ELF-1 (cell line): Measurements from ENCODE around the gene KCNK7.
"Not testable (repeated sequence)": the region's sequence is repeated elsewhere in the genome, so short reads cannot be mapped to it uniquely, and the experiment has no call there.

ENCODE experiments used
- DNase-seq: peaks from one replicate; pipeline ENCODE4 v3.0.0-alpha.2; 2016; ENCODE audit warnings: low read depth, low spot score

Gene KCNK7

DNA sequence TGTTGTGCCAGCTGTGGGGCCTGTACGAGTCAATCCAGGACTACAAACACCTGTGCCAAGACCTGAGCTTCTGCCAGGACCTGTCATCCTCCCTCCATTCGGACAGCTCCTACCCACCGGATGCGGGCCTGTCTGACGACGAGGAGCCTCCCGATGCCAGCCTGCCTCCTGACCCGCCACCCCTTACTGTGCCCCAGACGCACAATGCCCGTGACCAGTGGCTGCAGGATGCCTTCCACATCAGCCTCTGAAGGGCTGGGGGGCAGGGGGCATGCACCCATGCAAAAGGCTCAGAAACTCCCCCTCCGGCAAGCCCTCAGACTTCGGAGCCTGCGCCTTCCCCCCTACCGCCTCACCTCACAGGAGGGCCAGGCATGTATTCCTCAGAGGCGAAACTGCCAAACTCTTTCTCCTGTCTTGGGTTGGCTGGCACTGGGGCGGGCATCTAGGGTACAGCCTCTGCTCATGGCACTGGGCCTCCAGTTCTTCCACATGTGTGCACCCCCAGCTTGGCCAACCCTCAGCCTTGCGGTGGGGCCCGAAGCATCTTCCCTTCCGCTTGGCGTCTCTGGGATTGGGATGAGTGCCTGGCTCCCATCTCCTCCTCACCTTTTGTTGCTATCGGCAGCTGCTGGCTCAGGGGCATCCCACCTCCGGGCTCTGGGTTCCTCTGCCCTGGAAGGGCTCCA, 22.1 kb downstream of the KCNK7 start:
- no peak for DNase-seq

DNA sequence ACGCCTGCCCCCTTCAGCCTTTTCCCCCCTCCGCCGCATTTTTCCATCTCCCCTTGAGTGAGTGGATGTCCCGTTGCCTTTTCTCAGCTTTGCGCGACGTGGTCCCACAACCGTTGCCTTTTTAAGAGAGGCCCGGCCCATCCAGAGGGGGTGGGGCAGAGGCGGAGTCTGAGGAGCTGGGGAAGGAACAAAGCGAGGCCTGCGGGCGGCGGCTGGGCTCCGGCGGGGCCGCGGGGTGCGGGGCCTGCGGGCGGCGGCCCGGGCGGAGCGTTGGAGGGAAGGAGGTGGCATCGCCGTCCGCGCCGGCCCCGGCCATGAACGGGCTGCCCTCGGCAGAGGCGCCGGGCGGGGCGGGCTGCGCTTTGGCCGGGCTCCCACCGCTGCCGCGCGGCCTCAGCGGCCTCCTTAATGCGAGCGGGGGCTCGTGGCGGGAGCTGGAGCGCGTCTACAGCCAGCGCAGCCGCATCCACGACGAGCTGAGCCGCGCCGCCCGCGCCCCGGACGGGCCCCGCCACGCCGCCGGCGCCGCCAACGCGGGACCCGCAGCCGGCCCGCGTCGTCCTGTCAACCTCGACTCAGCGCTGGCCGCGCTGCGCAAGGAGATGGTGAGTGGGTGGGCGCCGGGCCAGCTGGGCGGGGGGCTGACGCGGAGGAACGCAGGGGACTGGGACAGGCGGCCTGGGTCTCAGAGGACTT, 23.1 kb downstream of the KCNK7 start, which contains the start of gene FAM89B:
FAM89B (plus strand) TSS at position 183 of the 696 bp plus-strand sequence; CDS start at position 315, 132 bp downstream.
- peak; percentile 69 for DNase-seq

DNA sequence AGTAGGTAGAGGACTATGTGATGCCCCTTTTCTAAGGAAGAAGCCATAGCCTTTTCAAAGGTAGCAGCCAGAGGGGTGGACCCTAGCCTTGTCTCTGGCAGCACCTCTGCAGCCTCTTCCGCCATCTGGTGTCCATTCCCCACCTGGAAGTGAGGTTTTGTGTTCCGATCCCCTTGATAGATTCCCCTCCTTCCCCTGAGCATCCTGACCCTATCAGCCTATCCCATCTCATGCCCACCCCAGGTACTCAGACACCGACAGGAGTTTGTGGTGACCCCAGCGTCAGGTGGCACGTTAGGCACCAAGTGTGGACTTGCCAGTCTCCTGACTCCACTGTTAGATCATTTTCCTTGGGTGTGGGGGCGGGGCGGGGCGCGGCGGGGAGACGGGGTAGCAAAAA, 23.7 kb downstream of the KCNK7 start:
- peak; percentile 78 for DNase-seq

DNA sequence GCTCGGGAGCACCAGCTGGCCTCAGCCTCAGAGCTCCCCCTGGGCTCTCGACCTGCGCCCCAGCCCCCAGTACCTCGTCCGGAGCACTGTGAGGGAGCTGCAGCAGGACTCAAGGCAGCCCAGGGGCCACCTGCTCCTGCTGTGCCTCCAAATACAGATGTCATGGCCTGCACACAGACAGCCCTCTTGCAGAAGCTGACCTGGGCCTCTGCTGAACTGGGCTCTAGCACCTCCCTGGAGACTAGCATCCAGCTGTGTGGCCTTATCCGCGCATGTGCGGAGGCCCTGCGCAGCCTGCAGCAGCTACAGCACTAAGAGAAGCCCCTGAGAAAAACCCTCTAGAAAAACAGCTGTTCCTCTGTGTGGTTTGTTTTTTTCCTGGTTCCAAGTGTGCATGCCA, 24.2 kb downstream of the KCNK7 start:
- DNase-seq, result no peak

DNA sequence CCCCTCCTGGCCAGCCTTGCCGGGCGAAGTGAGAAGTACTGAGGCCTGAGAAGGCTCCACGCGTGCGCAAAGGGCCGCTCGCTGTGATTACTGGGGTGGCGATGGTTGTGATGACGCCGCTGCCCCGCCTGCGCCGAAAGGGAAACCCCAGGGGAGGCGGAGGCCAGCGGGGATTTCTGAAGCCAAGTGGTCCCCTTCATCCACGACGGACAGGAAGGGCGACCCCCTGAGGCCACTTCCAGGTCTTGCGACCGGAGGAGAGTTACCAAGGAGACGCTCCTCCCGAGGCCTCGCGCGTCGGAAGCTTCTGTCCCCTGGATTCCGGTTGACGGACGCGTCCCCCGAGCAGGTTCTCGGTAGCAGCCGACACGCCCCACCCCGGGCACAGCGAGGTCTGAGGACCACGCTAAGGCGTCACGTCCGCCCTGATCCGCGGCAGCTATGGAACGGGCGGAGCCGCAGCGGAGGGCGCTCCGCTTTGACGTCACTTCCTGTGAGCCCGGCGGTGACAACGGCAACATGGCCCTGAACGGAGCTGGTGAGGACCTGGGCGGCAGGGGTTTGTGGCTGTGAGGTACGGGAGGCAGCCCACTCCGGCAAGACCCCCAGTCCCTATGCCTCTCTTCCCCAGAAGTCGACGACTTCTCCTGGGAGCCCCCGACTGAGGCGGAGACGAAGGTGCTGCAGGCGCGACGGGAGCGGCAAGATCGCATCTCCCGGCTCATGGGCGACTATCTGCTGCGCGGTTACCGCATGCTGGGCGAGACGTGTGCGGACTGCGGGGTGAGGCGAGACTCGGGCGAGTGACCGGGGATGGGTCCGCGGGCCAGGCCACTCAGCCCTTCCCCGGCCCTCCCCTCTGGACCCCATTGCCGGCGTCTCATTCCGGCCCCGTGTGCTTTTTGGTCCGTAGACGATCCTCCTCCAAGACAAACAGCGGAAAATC, 25.4 kb downstream of the KCNK7 start, which contains the start of gene ZNRD2:
ZNRD2 (plus strand) TSS at position 505 of the 946 bp plus-strand sequence; CDS start at position 520, 15 bp downstream.
- peak; percentile 99 for DNase-seq

DNA sequence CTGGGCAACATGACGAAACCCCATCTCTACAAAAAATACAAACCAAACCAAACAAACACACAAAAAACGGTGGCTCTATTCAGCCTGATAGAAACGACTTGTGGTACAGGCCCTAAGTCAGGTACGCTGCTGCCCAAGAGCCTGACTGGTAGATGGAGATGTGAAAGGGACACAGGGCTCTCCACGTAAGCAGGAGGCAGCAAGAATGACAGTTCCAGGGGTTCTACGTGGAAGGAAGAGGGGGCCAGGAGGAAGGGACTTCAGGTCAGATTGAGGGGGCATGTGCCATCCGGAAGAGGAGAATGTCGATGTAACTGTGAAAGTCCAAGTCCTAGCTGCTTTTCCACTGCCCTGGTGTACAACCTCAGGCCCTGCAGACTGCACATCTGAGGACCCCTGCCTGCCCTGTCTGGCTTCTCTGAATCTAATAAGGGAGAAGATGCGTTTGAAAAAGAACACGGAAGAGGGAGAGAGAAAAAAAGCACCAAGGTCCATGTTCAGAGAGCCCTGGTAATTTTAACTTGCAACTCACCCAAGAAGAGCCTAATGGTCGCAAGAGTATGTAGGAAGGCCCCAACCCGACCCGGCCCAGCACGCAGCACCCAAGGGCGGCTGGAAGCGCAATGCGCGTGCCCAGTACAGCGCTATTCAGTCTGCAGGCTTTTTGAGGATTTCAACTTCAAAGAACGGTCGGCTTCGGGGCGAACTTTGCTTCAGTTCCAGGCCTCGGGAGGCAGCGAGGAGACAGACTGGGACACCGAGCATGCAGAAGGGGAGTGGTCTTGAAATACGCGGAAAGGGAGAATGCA, 26.2 kb downstream of the KCNK7 start:
- no peak for DNase-seq

DNA sequence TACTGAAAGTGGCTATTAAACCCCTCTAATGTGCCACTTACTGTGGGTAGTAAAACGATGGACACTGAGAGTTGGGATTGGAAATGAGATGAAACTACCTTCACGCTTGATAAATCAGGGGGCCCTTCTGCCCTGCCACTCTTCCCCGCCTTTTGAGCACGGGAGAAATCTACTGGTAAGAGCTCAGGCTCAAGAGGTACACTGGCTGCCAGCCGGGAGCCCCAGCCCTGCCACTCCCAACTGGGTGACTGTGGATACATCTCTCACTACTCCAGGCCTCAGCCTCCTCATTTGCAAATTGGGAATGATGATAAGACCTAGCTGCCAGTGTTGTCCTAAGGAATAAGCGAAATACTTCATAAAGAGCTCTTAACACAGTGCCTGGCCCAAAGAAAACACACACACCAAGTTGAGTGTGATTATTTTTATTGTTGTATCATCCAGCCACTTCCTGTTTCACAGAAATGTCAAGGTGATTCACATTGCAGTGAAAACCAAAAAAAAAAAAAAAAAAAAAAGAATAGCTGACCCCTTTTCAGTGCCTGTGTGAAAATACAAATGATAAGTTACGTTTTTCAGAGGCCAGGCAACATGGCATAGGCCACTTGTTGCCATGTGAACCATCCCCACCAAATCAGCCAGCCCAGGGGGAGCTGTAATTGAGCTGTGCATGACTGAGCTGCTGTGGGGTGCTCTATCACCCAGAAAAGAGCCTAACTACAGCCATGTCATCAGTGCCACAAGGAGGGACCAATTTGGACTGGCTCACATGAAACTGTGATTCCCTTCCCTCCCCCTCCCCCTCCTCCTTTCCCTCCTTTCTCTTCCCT, 29.8 kb downstream of the KCNK7 start:
- DNase-seq, result no peak

DNA sequence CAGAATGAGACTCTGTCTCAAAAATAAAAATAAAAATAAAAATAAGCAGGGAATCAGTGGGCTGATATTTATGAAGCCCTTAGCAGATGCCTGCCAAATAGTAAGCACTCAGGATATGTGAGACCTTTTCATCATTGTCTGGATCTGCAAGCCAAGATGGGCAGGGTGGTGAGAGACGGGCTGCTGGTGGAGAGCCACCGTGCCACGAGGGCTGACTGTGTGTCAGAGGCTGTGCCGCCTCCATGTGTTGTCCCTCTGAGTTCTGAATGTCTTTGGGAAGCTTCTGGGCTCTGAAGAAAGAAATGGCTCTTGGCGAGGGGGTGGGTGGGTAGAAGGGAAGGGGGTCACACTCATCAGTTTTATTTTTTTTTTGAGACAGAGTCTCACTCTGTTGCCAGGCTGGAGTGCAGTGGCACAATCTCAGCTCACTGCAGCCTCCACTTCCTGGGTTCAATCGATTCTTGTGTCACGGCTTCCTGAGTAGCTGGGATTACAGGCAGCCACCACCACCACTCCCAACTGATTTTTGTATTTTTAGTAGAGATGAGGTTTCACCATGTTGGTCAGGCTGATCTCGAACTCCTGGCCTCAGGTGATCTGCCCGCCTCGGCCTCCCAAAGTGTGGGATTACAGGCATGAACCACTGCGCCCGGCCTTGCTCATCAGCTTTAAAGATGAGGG, 30.6 kb downstream of the KCNK7 start:
- not testable (repeated sequence) for DNase-seq

DNA sequence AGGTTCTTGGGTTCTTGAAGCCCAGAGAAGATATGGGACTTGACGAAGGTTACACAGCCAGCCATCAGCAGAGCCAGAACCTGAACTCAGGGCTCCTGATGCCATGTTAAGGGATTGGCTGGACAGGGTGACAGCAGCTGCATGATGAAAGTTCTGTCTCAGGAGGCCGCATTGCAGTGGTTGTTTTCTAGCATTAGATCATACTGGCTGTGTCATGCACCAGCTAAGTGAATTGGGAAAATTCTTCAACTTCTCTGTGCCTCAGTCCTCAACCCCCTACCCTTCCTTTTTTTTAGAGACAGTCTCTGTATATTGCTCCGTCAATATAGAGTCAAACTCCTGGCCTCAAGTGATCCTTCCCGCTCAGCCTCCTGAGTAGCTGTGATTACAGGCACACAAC, 32.0 kb downstream of the KCNK7 start:
- no peak for DNase-seq

DNA sequence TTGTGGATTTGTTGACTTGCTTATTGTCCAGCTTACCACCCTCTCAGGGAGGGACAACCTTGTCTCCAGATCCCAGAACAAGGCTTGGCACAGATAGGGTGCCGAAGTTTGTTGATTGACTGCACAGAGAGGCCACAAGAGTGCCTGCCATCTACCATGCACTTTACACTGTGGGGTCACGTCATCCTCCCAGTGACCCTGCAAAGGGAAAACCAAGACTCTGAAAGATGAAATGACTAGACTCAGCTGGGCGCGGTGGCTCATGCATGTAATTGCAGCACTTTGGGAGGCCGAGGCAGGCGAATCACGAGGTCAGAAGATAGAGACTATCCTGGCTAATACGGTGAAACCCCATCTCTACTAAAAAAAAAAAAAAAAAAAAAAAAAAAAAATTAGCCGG, 32.8 kb downstream of the KCNK7 start:
- no peak for DNase-seq

DNA sequence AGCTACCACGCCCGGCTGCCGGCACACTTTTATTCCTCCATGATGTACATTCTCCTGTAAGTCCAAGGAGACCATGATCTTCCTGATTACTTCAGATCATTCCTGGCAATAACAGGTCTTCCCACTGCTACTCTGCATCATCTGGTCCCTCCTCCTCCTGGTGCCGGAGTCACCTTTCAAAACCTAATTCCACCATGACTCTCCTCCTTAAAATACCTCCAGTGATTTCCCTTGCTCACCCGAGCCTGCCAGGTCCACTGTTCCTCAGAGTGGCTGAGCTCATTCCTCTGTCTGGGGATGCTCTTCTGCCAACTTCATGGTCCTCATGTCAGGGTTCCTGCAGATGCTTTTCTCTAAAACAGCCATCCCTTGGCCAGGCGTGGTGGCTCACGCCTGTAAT, 33.6 kb downstream of the KCNK7 start:
- DNase-seq, result no peak

DNA sequence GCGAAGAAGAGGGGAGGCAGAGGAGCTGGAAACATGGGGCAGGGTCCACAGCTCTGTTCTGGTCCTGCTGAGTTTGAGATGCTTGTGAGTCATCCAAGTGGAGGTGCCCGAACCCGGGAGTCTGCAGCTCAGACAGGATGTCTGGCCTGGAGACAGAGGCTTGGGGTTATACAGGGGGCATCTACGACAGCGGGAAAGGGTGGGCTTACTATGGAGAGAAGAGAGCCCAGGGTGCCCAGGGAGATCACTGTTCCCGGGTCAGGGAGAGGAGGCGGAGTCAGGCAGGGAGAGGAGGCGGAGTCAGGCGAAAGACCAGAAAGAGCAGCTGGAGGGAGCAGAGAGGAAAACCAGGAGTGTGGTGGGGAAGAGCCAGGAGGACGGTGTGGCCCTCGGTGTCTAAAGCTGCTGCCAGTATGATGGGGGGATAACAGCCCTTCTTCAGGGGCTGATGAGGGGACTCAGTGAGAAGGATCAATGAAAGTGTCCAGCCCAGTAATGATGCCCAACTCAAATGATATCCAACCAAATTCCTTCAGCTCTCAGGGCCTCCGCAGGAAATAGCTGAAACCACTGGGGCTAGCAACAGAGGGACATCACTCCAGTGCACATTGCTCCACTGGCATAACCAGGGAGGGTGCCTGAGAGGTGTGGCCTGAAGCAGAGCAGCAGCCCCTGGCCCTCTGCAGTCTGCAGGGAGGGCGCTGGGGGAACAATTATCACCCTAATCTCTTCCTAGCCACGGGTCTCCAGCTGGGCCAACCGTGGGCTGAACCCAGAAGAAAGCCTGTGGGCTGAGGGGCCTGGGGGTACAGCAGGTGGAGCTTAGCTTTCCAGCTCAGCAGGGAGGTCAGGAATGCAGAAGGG, 34.8 kb downstream of the KCNK7 start:
- DNase-seq, result peak; percentile 72

DNA sequence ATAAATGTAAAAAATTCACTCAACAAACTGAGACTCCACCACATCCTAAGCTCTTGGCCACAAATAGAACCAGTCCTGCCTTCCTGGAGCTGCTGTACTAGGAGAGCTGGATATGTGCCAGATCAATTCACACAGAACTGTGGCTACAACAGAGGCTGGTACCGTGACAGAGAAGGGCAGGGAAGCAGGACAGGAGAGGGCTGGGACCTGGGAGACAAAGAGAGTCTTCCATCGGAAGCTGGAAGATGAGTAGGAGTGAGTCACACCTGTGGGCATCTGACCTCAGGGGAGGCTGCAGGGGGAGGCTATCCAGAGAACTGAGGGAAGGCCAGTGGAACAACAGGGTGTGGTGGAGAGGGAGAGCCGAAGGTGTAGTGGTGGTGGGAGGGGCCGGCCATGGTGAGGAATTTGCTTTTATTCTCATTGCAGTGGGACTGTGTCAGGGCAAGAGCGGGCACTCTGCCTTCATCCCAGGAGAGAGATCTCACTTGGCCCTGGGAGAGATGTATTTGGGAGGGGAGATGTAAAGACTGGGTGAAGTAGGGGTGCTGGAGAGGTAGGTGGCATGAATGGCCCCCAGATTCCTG, 35.6 kb downstream of the KCNK7 start:
- DNase-seq, result no peak

DNA sequence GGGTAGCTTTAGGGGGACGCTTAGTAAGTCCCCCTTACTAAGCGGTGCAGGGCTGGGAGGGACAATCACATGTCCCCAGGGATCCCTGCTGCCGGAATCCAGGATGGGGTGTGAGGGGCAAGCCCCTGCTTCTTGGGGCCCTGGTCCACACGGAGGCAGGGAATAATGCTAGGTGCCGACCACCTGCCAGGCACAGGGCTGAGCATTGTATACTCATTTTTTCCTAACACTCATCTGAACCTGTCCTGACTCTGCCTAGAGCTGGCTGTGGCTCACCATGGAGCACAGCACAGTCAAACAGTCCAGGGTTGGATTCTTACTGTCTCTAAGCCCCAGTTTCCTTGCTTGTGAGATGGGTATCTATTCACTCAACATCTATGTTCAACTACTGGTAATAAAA, 36.1 kb downstream of the KCNK7 start:
- DNase-seq, result no peak

DNA sequence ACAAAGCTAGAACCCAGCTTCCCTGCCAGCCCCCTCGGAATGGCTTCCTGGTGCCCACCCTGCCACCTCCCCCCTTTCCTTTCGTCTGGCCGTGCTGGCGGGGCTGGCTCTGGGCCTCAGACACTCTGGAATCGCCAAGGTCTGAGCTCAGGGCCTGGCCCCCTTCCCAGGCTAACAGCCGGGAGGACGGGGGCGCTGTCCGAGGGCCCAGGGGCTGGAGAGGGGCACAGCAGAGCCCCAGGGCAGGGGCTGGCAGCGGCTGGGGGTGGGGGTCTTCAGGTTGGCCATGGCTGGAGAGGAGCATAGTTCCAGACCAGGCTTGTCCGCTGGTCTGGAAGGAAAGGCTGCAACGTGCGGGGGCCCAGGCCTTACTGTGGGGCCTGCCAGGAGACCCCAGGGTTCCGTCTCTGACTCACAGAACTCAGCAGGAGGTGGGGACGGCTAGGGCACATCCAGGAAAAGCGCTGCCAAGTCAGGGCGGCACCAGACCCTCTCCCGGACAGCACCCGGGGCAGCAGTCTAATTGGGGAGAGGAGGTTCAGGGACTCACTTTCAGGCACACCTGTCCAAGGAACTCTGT, 36.6 kb downstream of the KCNK7 start:
- no peak for DNase-seq

DNA sequence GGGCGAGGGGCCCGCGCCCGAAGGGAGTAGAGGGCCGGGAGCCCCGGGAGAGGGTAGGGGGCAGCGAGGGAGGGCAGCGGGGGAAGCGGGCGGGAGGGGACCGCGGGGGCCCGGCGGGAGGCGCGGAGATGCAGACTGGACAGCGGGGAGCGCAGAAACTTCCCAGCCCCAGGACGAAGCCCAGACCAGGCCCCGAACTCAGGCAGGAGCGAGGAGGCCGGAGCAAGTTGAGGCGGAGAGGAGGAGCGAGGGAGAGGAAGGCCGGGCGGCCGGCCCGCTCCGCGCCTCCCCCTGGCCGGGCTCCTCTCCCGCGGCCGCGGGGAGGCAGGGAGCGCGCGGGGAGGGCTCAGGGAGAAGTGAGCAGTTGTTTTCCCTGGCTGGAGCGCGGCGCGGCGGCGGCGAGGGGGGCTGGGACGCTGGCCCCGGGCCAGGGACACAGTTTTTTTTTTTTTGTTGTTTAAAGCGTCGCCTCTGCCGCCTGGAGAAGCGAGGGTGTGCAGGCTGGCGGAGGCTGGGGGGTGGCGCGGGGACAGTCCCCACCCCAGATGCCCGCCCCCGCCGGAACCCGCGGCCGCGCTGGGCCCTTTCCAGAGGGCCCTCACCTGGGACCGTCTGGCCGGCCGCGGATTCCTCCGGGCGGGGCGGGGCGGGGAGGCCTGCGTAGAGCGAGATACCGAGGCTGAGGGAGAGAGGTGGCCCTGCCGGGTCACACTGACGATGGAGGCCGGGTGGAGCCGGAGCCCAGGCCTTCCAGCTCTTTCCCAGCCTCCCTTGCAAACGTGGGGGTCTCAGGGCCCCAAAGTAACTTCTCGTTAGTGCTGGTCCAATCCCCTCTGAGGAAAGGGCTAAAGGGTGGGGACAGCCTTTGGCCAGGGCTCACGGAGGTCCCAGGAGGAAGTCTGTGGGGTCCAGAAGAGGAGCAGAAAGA, 37.3 kb downstream of the KCNK7 start, which contains the start of gene LTBP3:
LTBP3 (minus strand) TSS at position 358 of the 928 bp plus-strand sequence. CDS start 400 bp downstream, outside the sequence.
- DNase-seq, result no peak
